Measurements from ENCODE around the gene ADGRB3.

DNA sequence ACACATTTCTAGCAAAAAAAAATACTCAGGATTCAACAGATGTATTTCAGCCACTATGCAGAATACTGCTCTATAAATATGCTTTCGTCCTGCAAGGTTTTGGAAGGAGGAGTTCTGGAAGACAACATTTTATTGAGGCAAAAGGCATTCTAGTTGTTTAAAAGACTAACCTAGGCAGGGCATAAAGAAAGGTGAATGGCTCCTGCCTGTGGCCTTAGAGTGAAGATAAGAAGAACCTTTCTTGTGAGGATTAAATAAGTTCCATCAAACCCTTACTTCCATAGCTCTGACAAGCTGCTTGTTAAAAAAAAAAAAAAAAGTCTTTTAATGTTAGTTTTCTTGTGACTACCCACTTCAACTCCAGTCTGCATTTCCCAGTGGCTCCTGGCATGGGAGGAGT lies 139.8 kb downstream of the ADGRB3 start:
- TF ChIP-seq, protein P1, sequence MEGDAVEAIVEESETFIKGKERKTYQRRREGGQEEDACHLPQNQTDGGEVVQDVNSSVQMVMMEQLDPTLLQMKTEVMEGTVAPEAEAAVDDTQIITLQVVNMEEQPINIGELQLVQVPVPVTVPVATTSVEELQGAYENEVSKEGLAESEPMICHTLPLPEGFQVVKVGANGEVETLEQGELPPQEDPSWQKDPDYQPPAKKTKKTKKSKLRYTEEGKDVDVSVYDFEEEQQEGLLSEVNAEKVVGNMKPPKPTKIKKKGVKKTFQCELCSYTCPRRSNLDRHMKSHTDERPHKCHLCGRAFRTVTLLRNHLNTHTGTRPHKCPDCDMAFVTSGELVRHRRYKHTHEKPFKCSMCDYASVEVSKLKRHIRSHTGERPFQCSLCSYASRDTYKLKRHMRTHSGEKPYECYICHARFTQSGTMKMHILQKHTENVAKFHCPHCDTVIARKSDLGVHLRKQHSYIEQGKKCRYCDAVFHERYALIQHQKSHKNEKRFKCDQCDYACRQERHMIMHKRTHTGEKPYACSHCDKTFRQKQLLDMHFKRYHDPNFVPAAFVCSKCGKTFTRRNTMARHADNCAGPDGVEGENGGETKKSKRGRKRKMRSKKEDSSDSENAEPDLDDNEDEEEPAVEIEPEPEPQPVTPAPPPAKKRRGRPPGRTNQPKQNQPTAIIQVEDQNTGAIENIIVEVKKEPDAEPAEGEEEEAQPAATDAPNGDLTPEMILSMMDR (IDR thresholded peaks at IDR 0.05), result no peak
- TF ChIP-seq EZH2 (IDR thresholded peaks at IDR 0.05; ENCODE audit: borderline replicate concordance, insufficient read depth, low read depth, low read length, poor library complexity, severe bottlenecking), result no peak
